SK-N-MC (cell line): ENCODE results near the gene ITIH4.

ENCODE experiments used
- EZH2 ChIP-seq: fragments of 200-600 bp; sonication (generic); IDR thresholded peaks from one replicate; pipeline ENCODE4 v1.6.1; 2017; ENCODE audit warnings: antibody characterized with exemption
- FOXP2 ChIP-seq: optimal IDR thresholded peaks from 2 replicates; pipeline ENCODE3; 2011; ENCODE audit warnings: mild to moderate bottlenecking, moderate library complexity; ENCODE audit not compliant: insufficient read depth; ENCODE audit errors: extremely low read length, control extremely low read depth
- POLR2AphosphoS5 ChIP-seq: IDR thresholded peaks from 2 replicates; pipeline ENCODE4 v1.6.1; 2012; ENCODE audit warnings: mild to moderate bottlenecking, low read depth, low read length, borderline replicate concordance

- TF ChIP-seq EZH2, result no peak
- TF ChIP-seq POLR2AphosphoS5, result no peak
- TF ChIP-seq FOXP2, result no peak
Measured at GRCh38 chr3:52874864-52875587, 44.6 kb upstream of the ITIH4 start.
